H9 (cell line): ENCODE measurements around the gene ACVR2B. TPM values are rescaled to one million over a fixed set of nuclear protein-coding genes. Genes with fewer than 3 reads are reported as not detected.

Experiments used
- DNase-seq: peaks from one replicate; pipeline ENCODE4 v3.0.0-alpha.2; 2017
- H2AFZ ChIP-seq: one replicate; pipeline ENCODE4 v1.6.1; 2013; ENCODE audit warnings: mild to moderate bottlenecking, low read length, control low read depth, moderate library complexity
- H2AK5ac ChIP-seq: 2 replicates; pipeline ENCODE4 v1.6.1; 2013; ENCODE audit warnings: low read length, control low read depth, mixed read lengths; ENCODE audit not compliant: insufficient read length
- H2BK120ac ChIP-seq: one replicate; pipeline ENCODE4 v1.6.1; 2013; ENCODE audit warnings: low read depth, mild to moderate bottlenecking, low read length, control low read depth, inconsistent platforms; ENCODE audit not compliant: poor library complexity, severe bottlenecking
- H2BK12ac ChIP-seq: 2 replicates; pipeline ENCODE4 v1.6.1; 2013; ENCODE audit warnings: low read length, control low read depth, mixed read lengths, low read depth; ENCODE audit not compliant: insufficient read length
- H2BK15ac ChIP-seq: 2 replicates; pipeline ENCODE4 v1.6.1; 2013; ENCODE audit warnings: low read depth, low read length, control low read depth
- H2BK20ac ChIP-seq: one replicate; pipeline ENCODE4 v1.6.1; 2013; ENCODE audit warnings: low read depth, mild to moderate bottlenecking, low read length, control low read depth, inconsistent platforms; ENCODE audit not compliant: poor library complexity, severe bottlenecking
- H2BK5ac ChIP-seq: 2 replicates; pipeline ENCODE4 v1.6.1; 2013; ENCODE audit warnings: low read length, control low read depth, mixed read lengths; ENCODE audit not compliant: insufficient read length
- H3K14ac ChIP-seq: 2 replicates; pipeline ENCODE4 v1.6.1; 2013; ENCODE audit warnings: low read length, control low read depth; ENCODE audit not compliant: insufficient read depth
- H3K18ac ChIP-seq: 2 replicates; pipeline ENCODE4 v1.6.1; 2013; ENCODE audit warnings: low read depth, mild to moderate bottlenecking, mixed read lengths, low read length, control low read depth; ENCODE audit not compliant: insufficient read length
- H3K23ac ChIP-seq: 2 replicates; pipeline ENCODE4 v1.6.1; 2013; ENCODE audit warnings: low read length, control low read depth, mixed read lengths, low read depth; ENCODE audit not compliant: insufficient read length
- H3K23me2 ChIP-seq: 2 replicates; pipeline ENCODE4 v1.6.1; 2013; ENCODE audit warnings: low read depth, mild to moderate bottlenecking, mixed read lengths, low read length, control low read depth; ENCODE audit not compliant: insufficient read length, poor library complexity, severe bottlenecking
- H3K27ac ChIP-seq: 2 replicates; pipeline ENCODE4 v1.5.1; 2013; ENCODE audit warnings: low read length, control low read depth, mixed read lengths, low read depth; ENCODE audit not compliant: insufficient read length
- H3K27me3 ChIP-seq: 2 replicates; pipeline ENCODE4 v1.6.1; 2013; ENCODE audit warnings: low read length, control low read depth, inconsistent platforms; ENCODE audit not compliant: insufficient read depth
- H3K4ac ChIP-seq: 2 replicates; pipeline ENCODE4 v1.6.1; 2013; ENCODE audit warnings: low read depth, mild to moderate bottlenecking, control low read depth, inconsistent platforms, low read length, moderate library complexity
- H3K4me1 ChIP-seq: 2 replicates; pipeline ENCODE4 v1.6.1; 2013; ENCODE audit warnings: low read length, control low read depth, inconsistent platforms; ENCODE audit not compliant: insufficient read depth
- H3K4me2 ChIP-seq: 2 replicates; pipeline ENCODE4 v1.6.1; 2013; ENCODE audit warnings: low read length, control low read depth, mixed read lengths; ENCODE audit not compliant: insufficient read length, insufficient read depth
- H3K56ac ChIP-seq: 2 replicates; pipeline ENCODE4 v1.6.1; 2013; ENCODE audit warnings: low read depth, mild to moderate bottlenecking, mixed read lengths, low read length, control low read depth; ENCODE audit not compliant: insufficient read length
- H3K79me1 ChIP-seq: 2 replicates; pipeline ENCODE4 v1.6.1; 2013; ENCODE audit warnings: low read depth, mild to moderate bottlenecking, moderate library complexity, low read length, control low read depth, inconsistent platforms; ENCODE audit not compliant: insufficient read depth, poor library complexity, severe bottlenecking
- H3K79me2 ChIP-seq: 2 replicates; pipeline ENCODE4 v1.6.1; 2013; ENCODE audit warnings: low read length, control low read depth, inconsistent platforms; ENCODE audit not compliant: insufficient read depth
- H3K9ac ChIP-seq: 2 replicates; pipeline ENCODE4 v1.6.1; 2013; ENCODE audit warnings: low read length, control low read depth, mixed read lengths; ENCODE audit not compliant: insufficient read length; ENCODE audit errors: extremely low read depth
- H3K9me3 ChIP-seq: one replicate; pipeline ENCODE4 v1.6.1; 2013; ENCODE audit warnings: low read depth, low read length, inconsistent platforms; ENCODE audit not compliant: control insufficient read depth
- H3T11ph ChIP-seq: one replicate; pipeline ENCODE4 v1.6.1; 2013; ENCODE audit warnings: mild to moderate bottlenecking, low read length, control low read depth, inconsistent platforms
- H4K20me1 ChIP-seq: one replicate; pipeline ENCODE4 v1.6.1; 2013; ENCODE audit not compliant: control insufficient read depth, insufficient read length, insufficient read depth
- H4K5ac ChIP-seq: 2 replicates; pipeline ENCODE4 v1.6.1; 2013; ENCODE audit warnings: low read depth, mild to moderate bottlenecking, mixed read lengths, low read length, control low read depth; ENCODE audit not compliant: insufficient read length
- H4K8ac ChIP-seq: replicated peaks from 2 replicates; pipeline ENCODE4 v1.6.1; 2013; ENCODE audit warnings: low read length, control low read depth, mixed read lengths, low read depth; ENCODE audit not compliant: insufficient read length
- H4K91ac ChIP-seq: 2 replicates; pipeline ENCODE4 v1.6.1; 2013; ENCODE audit warnings: low read depth, mild to moderate bottlenecking, moderate library complexity, mixed read lengths, low read length, control low read depth; ENCODE audit not compliant: insufficient read length
- H3K27ac Mint-ChIP-seq, 3 experiments: 2 replicates in 2 of 3; 3 replicates in 1 of 3; pipeline ENCODE4 v1.8.0; 2020 to 2021; ENCODE audit warnings: mixed read lengths in 3 of 3, mild to moderate bottlenecking in 1 of 3, moderate library complexity in 1 of 3
- H3K27me3 Mint-ChIP-seq: 2 replicates; pipeline ENCODE4 v1.8.0; 2021; ENCODE audit warnings: low read depth, mild to moderate bottlenecking, moderate library complexity, mixed read lengths
- H3K36me3 Mint-ChIP-seq, 3 experiments: 2 replicates in 2 of 3; 3 replicates in 1 of 3; pipeline ENCODE4 v1.8.0; 2020 to 2021; ENCODE audit warnings: low read depth in 3 of 3, mixed read lengths in 3 of 3; ENCODE audit not compliant: insufficient read depth in 1 of 3
- H3K4me1 Mint-ChIP-seq, 2 experiments: 2 replicates each; pipeline ENCODE4 v1.8.0; 2020; ENCODE audit warnings: mixed read lengths in 2 of 2
- H3K4me3 Mint-ChIP-seq, 2 experiments: 2 replicates in 1 of 2; 3 replicates in 1 of 2; pipeline ENCODE4 v1.8.0; 2020 to 2021; ENCODE audit warnings: mild to moderate bottlenecking in 2 of 2, mixed read lengths in 2 of 2, moderate library complexity in 1 of 2
- H3K9me3 Mint-ChIP-seq, 2 experiments: 2 replicates in 1 of 2; 3 replicates in 1 of 2; pipeline ENCODE4 v1.8.0; 2020; ENCODE audit warnings: mild to moderate bottlenecking in 2 of 2, mixed read lengths in 2 of 2, moderate library complexity in 1 of 2
- WGBS: extraction: QIAGEN DNeasy Blood & Tissue Kit; methylation state at CpG from one replicate; pipeline ENCODE4 v1.1.7; 2013; ENCODE audit warnings: missing lambda C conversion rate, low lambda C conversion rate, mixed read lengths; ENCODE audit not compliant: insufficient read length; ENCODE audit errors: extremely low coverage; 5-methylcytosine and 5-hydroxymethylcytosine counted together
- total RNA-seq: library from RNA; stranded (reverse); gene quantifications from 2 replicates; pipeline ENCODE4 v1.2.1, GENCODE V29; 2021
- TF ChIP-seq, protein P1 (sequence below): fragments of 200-600 bp; sonication (generic); conservative IDR thresholded peaks from 3 replicates; pipeline ENCODE4 v1.8.0; 2021; ENCODE audit warnings: antibody characterized with exemption, mild to moderate bottlenecking

The ACVR2B gene
- total RNA-seq, 1 experiment from 2014 or later, result 105 TPM

DNA sequence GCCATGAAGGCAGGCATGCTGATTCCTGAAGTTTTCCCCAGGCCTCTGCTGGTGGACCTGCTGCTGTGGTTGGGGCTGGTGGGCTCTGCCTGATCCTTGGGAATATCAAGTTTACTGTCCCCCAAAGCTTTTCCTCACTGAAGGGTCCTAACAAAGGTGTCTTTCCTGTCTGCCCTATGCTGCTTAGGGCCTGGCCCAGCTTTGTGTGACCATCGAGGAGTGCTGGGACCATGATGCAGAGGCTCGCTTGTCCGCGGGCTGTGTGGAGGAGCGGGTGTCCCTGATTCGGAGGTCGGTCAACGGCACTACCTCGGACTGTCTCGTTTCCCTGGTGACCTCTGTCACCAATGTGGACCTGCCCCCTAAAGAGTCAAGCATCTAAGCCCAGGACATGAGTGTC is 29.3 kb downstream of the ACVR2B start:
- peaks cover 48 to 78% (median 69%) of the 10 kb centered on the region in 3 experiments for H3K36me3 Mint-ChIP-seq
- Histone ChIP-seq H3K9me3 (no peaks in the 10 kb centered on the region), H4K91ac (no peak overlapping the region), H3K14ac (no peak overlapping the region), H3K18ac (no peak overlapping the region), H3K9ac (no peak overlapping the region), H2AFZ (no peak overlapping the region), H3K79me1 (no peaks in the 10 kb centered on the region), H3K23me2 (no peaks in the 10 kb centered on the region), H3K27me3 (no peaks in the 10 kb centered on the region), H3K27ac (no peak overlapping the region), H3K4ac (no peak overlapping the region), H4K8ac (no peak overlapping the region), H2BK12ac (no peak overlapping the region), H2BK20ac (no peak overlapping the region), H3T11ph (no peak overlapping the region), H4K20me1 (no peaks in the 10 kb centered on the region), H2BK120ac (no peak overlapping the region), H3K23ac (no peak overlapping the region), H2BK5ac (no peak overlapping the region), H3K4me2 (no peak overlapping the region), H2AK5ac (no peak overlapping the region), H4K5ac (no peak overlapping the region), H3K79me2 (no peaks in the 10 kb centered on the region), H3K56ac (no peak overlapping the region), H3K4me1 (no peaks in the 10 kb centered on the region), H2BK15ac (no peak overlapping the region)
- H3K9me3 Mint-ChIP-seq, result no peaks in the 10 kb centered on the region
- no peaks in the 10 kb centered on the region; the same call in 1 of the 2 replicates for H3K27me3 Mint-ChIP-seq
- peak overlapping the region in 1 of 3 experiments; percentile 23; a peak in 1 of 7 replicates for H3K27ac Mint-ChIP-seq
- H3K4me1 Mint-ChIP-seq, result no peaks in the 10 kb centered on the region
- TF ChIP-seq, protein P1, sequence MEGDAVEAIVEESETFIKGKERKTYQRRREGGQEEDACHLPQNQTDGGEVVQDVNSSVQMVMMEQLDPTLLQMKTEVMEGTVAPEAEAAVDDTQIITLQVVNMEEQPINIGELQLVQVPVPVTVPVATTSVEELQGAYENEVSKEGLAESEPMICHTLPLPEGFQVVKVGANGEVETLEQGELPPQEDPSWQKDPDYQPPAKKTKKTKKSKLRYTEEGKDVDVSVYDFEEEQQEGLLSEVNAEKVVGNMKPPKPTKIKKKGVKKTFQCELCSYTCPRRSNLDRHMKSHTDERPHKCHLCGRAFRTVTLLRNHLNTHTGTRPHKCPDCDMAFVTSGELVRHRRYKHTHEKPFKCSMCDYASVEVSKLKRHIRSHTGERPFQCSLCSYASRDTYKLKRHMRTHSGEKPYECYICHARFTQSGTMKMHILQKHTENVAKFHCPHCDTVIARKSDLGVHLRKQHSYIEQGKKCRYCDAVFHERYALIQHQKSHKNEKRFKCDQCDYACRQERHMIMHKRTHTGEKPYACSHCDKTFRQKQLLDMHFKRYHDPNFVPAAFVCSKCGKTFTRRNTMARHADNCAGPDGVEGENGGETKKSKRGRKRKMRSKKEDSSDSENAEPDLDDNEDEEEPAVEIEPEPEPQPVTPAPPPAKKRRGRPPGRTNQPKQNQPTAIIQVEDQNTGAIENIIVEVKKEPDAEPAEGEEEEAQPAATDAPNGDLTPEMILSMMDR, result no peak
- WGBS, result no CpG with 5 or more reads among the region's 10 CpGs
- H3K4me3 Mint-ChIP-seq, result no peak overlapping the region
- DNase-seq, result no peak
